HEK293 (cell line): ENCODE measurements around the gene ZFP92.

Experiments used
- CTCF ChIA-PET: fragments of 350-600 bp; formaldehyde crosslinking; extraction: SDS; loops from one replicate; lab custom pipeline; 2021; ENCODE audit warnings: antibody characterized with exemption; lab: Yijun Ruan, JAX
- POLR2A ChIA-PET: fragments of 300-600 bp; formaldehyde crosslinking; extraction: SDS; loops from one replicate; lab custom pipeline; 2020; ENCODE audit warnings: antibody characterized with exemption, inconsistent platforms; lab: Yijun Ruan, JAX
- H3K27ac ChIP-seq: fragments of 200-500 bp; sonication (Bioruptor generic); 2 replicates; pipeline ENCODE4 v1.5.1; 2014; ENCODE audit warnings: low read depth, low read length, control low read depth, inconsistent platforms; ENCODE audit errors: extremely low read depth
- H3K36me3 ChIP-seq, 2 experiments: fragments of 200-500 bp in 1 of 2; sonication (Bioruptor generic) in 1 of 2; 1 replicate in 1 of 2; 2 replicates in 1 of 2; pipeline ENCODE4 v1.5.1; 2014 to 2017; ENCODE audit warnings: inconsistent platforms in 2 of 2, low read length in 2 of 2; ENCODE audit not compliant: control insufficient read depth in 2 of 2, insufficient read depth in 1 of 2
- H3K4me1 ChIP-seq: fragments of 200-500 bp; sonication (Bioruptor generic); 2 replicates; pipeline ENCODE4 v1.5.1; 2014; ENCODE audit warnings: mild to moderate bottlenecking, low read length, inconsistent platforms; ENCODE audit not compliant: control insufficient read depth, insufficient read depth
- H3K4me3 ChIP-seq: 2 replicates; pipeline ENCODE4 v1.5.1; 2011; ENCODE audit warnings: low read depth, mild to moderate bottlenecking, control low read depth, low read length, moderate library complexity
- H3K9me3 ChIP-seq: fragments of 200-500 bp; sonication (Bioruptor generic); 2 replicates; pipeline ENCODE4 v1.5.1; 2014; ENCODE audit warnings: low read depth, low read length, inconsistent platforms; ENCODE audit not compliant: control insufficient read depth, insufficient read depth
- GLI4 ChIP-seq: fragments of 450-650 bp; formaldehyde crosslinking; IDR thresholded peaks from 2 replicates; pipeline ENCODE4 v1.5.1; 2016; ENCODE audit warnings: missing biosample characterization, missing genetic modification characterization
- GLIS1 ChIP-seq: fragments of 450-650 bp; formaldehyde crosslinking; IDR thresholded peaks from 2 replicates; pipeline ENCODE4 v1.5.1; 2016; ENCODE audit warnings: missing biosample characterization, missing genetic modification characterization
- OVOL3 ChIP-seq: fragments of 450-650 bp; formaldehyde crosslinking; IDR thresholded peaks from 2 replicates; pipeline ENCODE4 v1.5.1; 2016; ENCODE audit warnings: missing biosample characterization, missing genetic modification characterization
- SP3 ChIP-seq: fragments of 450-650 bp; formaldehyde crosslinking; IDR thresholded peaks from 2 replicates; pipeline ENCODE4 v1.5.1; 2016; ENCODE audit warnings: missing biosample characterization, missing genetic modification characterization
- TRIM28 ChIP-seq: IDR thresholded peaks from 2 replicates; pipeline ENCODE4 v1.6.1; 2011; ENCODE audit warnings: low read length, control low read depth, borderline replicate concordance
- YY2 ChIP-seq: fragments of 450-650 bp; formaldehyde crosslinking; IDR thresholded peaks from 2 replicates; pipeline ENCODE4 v1.5.1; 2016; ENCODE audit warnings: missing biosample characterization, missing genetic modification characterization
- ZBTB1 ChIP-seq: fragments of 450-650 bp; formaldehyde crosslinking; IDR thresholded peaks from 2 replicates; pipeline ENCODE4 v1.5.1; 2016; ENCODE audit warnings: missing biosample characterization, missing genetic modification characterization
- ZBTB44 ChIP-seq: fragments of 450-650 bp; IDR thresholded peaks from 2 replicates; pipeline ENCODE4 v1.5.1; 2018; ENCODE audit warnings: missing biosample characterization, mild to moderate bottlenecking, missing genetic modification characterization
- ZFHX2 ChIP-seq: fragments of 450-650 bp; formaldehyde crosslinking; conservative IDR thresholded peaks from 2 replicates; pipeline ENCODE4 v1.5.1; 2016; ENCODE audit warnings: missing biosample characterization, missing genetic modification characterization
- ZIC2 ChIP-seq: fragments of 450-650 bp; formaldehyde crosslinking; IDR thresholded peaks from 2 replicates; pipeline ENCODE4 v1.5.1; 2016; ENCODE audit warnings: missing biosample characterization, missing genetic modification characterization
- ZNF10 ChIP-seq: fragments of 450-650 bp; formaldehyde crosslinking; IDR thresholded peaks from 2 replicates; pipeline ENCODE4 v1.5.1; 2017; ENCODE audit warnings: missing biosample characterization, missing genetic modification characterization
- ZNF114 ChIP-seq: fragments of 450-650 bp; formaldehyde crosslinking; IDR thresholded peaks from 2 replicates; pipeline ENCODE4 v1.5.0; 2017; ENCODE audit warnings: missing biosample characterization, missing genetic modification characterization
- ZNF146 ChIP-seq: fragments of 450-650 bp; formaldehyde crosslinking; IDR thresholded peaks from 2 replicates; pipeline ENCODE4 v1.5.1; 2016; ENCODE audit warnings: missing biosample characterization, missing genetic modification characterization
- ZNF23 ChIP-seq: fragments of 450-650 bp; formaldehyde crosslinking; IDR thresholded peaks from 2 replicates; pipeline ENCODE4 v1.5.1; 2016; ENCODE audit warnings: missing biosample characterization, missing genetic modification characterization, borderline replicate concordance
- ZNF341 ChIP-seq: fragments of 450-650 bp; formaldehyde crosslinking; IDR thresholded peaks from 2 replicates; pipeline ENCODE4; 2016; ENCODE audit warnings: low read depth, missing biosample characterization, missing genetic modification characterization
- ZNF404 ChIP-seq: fragments of 450-650 bp; formaldehyde crosslinking; IDR thresholded peaks from 2 replicates; pipeline ENCODE4 v1.5.1; 2017; ENCODE audit warnings: missing biosample characterization, missing genetic modification characterization
- ZNF416 ChIP-seq: fragments of 450-650 bp; formaldehyde crosslinking; IDR thresholded peaks from 2 replicates; pipeline ENCODE4 v1.5.1; 2016; ENCODE audit warnings: missing biosample characterization, missing genetic modification characterization
- ZNF473 ChIP-seq: fragments of 450-650 bp; formaldehyde crosslinking; IDR thresholded peaks from 2 replicates; pipeline ENCODE4 v1.5.1; 2017; ENCODE audit warnings: missing biosample characterization, missing genetic modification characterization
- ZNF510 ChIP-seq: fragments of 450-650 bp; formaldehyde crosslinking; IDR thresholded peaks from 2 replicates; pipeline ENCODE4 v1.5.1; 2018; ENCODE audit warnings: mild to moderate bottlenecking, missing genetic modification characterization, missing biosample characterization; ENCODE audit not compliant: insufficient replicate concordance
- ZNF639 ChIP-seq: fragments of 450-650 bp; formaldehyde crosslinking; IDR thresholded peaks from 2 replicates; pipeline ENCODE4 v1.5.1; 2016; ENCODE audit warnings: missing biosample characterization, missing genetic modification characterization
- ZNF664 ChIP-seq: fragments of 450-650 bp; formaldehyde crosslinking; IDR thresholded peaks from 2 replicates; pipeline ENCODE4 v1.5.1; 2016; ENCODE audit warnings: missing biosample characterization, missing genetic modification characterization
- TF ChIP-seq, protein P1 (sequence below): fragments of 450-650 bp; formaldehyde crosslinking; IDR thresholded peaks from 2 replicates; pipeline ENCODE4 v1.5.1; 2017; ENCODE audit warnings: missing biosample characterization, missing genetic modification characterization
- TF ChIP-seq, protein P2 (sequence below): fragments of 450-650 bp; formaldehyde crosslinking; IDR thresholded peaks from 2 replicates; pipeline ENCODE4 v1.5.1; 2016; ENCODE audit warnings: missing biosample characterization, missing genetic modification characterization, low read depth
- TF ChIP-seq, protein P3 (sequence below): fragments of 450-650 bp; formaldehyde crosslinking; IDR thresholded peaks from 2 replicates; pipeline ENCODE4 v1.5.1; 2016; ENCODE audit warnings: missing biosample characterization, missing genetic modification characterization

Gene ZFP92

GRCh38 chrX:153410373-153410772 is 899 bp upstream of the ZFP92 start:
- ChIA-PET CTCF (no interaction called here), POLR2A (interaction anchor here (0.6 kb wide), 1 partner anchor 66 kb away, joined by 3 read pairs; no protein-coding TSS in a partner anchor)
- Histone ChIP-seq H3K36me3 (no peaks in the 10 kb centered on the region), H3K9me3 (no peaks in the 10 kb centered on the region), H3K4me1 (no peaks in the 10 kb centered on the region; the same call in 1 of the 2 replicates), H3K4me3 (no peak overlapping the region), H3K27ac (no peak overlapping the region)
- TF ChIP-seq GLI4 (tag by site-specific recombination) = no peak
- TF ChIP-seq, protein P1, sequence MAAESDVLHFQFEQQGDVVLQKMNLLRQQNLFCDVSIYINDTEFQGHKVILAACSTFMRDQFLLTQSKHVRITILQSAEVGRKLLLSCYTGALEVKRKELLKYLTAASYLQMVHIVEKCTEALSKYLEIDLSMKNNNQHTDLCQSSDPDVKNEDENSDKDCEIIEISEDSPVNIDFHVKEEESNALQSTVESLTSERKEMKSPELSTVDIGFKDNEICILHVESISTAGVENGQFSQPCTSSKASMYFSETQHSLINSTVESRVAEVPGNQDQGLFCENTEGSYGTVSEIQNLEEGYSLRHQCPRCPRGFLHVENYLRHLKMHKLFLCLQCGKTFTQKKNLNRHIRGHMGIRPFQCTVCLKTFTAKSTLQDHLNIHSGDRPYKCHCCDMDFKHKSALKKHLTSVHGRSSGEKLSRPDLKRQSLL (tag by site-specific recombination) = no peak
- TF ChIP-seq ZIC2 (tag by site-specific recombination) = no peak
- no peak for TF ChIP-seq GLIS1
- no peak for TF ChIP-seq ZNF510 (tag by site-specific recombination)
- TF ChIP-seq YY2 (tag by site-specific recombination) = no peak
- TF ChIP-seq, all 188 proteins: peak for 0

GRCh38 chrX:153410888-153411254 is 401 bp upstream of the ZFP92 start:
- CTCF ChIA-PET = no interaction called here
- Histone ChIP-seq H3K27ac (no peak overlapping the region), H3K4me1 (no peaks in the 10 kb centered on the region; the same call in 1 of the 2 replicates), H3K9me3 (no peaks in the 10 kb centered on the region), H3K36me3 (no peaks in the 10 kb centered on the region)
- TF ChIP-seq ZNF664 (tag by site-specific recombination) (no peak), ZNF23 (tag by site-specific recombination) (no peak), ZBTB1 (no peak), SP3 (tag by site-specific recombination) (no peak), ZFHX2 (no peak), ZNF146 (tag by site-specific recombination) (no peak), ZNF10 (no peak), ZNF404 (tag by site-specific recombination) (no peak), ZNF114 (tag by site-specific recombination) (no peak), TRIM28 (no peak), ZNF473 (tag by site-specific recombination) (no peak), OVOL3 (tag by site-specific recombination) (no peak), ZNF341 (tag by site-specific recombination) (no peak), ZBTB44 (tag by site-specific recombination) (no peak), GLI4 (tag by site-specific recombination) (no peak), ZNF416 (tag by site-specific recombination) (no peak), ZNF639 (no peak)
- TF ChIP-seq, protein P2, sequence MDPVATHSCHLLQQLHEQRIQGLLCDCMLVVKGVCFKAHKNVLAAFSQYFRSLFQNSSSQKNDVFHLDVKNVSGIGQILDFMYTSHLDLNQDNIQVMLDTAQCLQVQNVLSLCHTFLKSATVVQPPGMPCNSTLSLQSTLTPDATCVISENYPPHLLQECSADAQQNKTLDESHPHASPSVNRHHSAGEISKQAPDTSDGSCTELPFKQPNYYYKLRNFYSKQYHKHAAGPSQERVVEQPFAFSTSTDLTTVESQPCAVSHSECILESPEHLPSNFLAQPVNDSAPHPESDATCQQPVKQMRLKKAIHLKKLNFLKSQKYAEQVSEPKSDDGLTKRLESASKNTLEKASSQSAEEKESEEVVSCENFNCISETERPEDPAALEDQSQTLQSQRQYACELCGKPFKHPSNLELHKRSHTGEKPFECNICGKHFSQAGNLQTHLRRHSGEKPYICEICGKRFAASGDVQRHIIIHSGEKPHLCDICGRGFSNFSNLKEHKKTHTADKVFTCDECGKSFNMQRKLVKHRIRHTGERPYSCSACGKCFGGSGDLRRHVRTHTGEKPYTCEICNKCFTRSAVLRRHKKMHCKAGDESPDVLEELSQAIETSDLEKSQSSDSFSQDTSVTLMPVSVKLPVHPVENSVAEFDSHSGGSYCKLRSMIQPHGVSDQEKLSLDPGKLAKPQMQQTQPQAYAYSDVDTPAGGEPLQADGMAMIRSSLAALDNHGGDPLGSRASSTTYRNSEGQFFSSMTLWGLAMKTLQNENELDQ (tag by site-specific recombination) = no peak
- TF ChIP-seq, protein P3, sequence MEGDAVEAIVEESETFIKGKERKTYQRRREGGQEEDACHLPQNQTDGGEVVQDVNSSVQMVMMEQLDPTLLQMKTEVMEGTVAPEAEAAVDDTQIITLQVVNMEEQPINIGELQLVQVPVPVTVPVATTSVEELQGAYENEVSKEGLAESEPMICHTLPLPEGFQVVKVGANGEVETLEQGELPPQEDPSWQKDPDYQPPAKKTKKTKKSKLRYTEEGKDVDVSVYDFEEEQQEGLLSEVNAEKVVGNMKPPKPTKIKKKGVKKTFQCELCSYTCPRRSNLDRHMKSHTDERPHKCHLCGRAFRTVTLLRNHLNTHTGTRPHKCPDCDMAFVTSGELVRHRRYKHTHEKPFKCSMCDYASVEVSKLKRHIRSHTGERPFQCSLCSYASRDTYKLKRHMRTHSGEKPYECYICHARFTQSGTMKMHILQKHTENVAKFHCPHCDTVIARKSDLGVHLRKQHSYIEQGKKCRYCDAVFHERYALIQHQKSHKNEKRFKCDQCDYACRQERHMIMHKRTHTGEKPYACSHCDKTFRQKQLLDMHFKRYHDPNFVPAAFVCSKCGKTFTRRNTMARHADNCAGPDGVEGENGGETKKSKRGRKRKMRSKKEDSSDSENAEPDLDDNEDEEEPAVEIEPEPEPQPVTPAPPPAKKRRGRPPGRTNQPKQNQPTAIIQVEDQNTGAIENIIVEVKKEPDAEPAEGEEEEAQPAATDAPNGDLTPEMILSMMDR (tag by site-specific recombination) = no peak
- TF ChIP-seq, all 188 proteins: peak for 0
- no peak overlapping the region for H3K4me3 ChIP-seq
- POLR2A ChIA-PET = no interaction called here
